Amygdala (tissue), 56 donors: ENCODE data around the gene GALNT9.
A peak's percentile ranks its signal among the peaks of the same experiment; 100 is the strongest.
"Not testable (repeated sequence)": the region's sequence is repeated elsewhere in the genome, so short reads cannot be mapped to it uniquely, and the experiment has no call there.

Source experiments
- DNase-seq, 56 donors: peaks; one replicate each; lab custom pipeline; 2025; lab: John Stamatoyannopoulos, UW

The GALNT9 gene

DNA sequence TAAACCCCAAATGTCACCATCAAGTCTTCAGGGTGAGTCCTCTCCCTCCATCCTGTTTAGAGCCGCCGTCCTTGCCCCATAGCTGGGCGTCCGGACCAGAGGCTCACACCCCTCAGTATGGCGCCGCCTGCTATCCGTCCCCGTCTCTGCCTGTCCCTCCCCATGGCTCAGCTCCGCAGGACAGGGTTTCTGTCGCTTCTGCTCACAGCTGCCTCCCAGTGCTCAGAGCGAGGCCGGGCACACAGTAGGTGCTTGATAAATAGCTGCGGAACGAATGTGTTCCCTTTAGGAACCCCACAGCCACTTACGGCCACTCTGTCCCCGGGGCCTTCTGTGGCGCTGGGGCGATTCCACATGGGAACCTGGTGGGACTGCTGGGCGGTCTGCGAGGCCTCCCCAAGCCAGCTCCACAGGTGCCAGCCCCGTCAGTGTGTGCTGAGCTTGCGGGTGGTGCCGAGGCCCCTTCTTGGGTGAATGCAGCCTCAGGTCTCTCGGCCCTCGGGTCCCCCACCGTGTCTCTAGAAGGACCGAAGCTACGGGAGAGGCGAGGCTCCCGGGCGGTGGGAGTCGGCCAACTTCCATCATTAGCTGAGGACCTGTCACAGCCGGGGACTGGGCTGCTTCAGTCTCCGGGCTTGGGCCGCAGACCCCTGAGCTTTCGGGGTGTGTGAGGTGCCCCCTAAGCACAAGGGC lies 122.2 kb downstream of the GALNT9 start:
- DNase-seq, result no peak

DNA sequence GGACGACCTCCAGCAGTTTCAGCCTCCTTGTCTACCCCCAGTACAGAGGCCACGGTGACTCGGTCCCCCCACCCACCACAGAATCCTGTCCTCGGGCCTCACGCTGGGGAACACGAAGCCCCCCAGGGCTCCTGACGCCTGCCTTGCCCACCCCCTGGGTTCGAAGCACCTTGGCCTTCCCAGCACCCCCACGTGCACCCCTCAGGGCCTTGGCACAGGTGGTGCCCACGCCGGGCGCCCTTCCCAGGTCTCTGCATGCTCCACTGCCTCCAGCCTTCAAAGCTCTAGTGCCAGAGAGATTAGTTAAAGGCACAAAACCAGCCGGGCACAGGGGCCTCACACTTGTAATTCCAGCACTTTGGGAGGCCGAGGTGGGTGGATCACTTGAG lies 123.3 kb downstream of the GALNT9 start:
- DNase-seq, result peak in 12 of 56 donors; percentile 8 to 62 (median 33)

DNA sequence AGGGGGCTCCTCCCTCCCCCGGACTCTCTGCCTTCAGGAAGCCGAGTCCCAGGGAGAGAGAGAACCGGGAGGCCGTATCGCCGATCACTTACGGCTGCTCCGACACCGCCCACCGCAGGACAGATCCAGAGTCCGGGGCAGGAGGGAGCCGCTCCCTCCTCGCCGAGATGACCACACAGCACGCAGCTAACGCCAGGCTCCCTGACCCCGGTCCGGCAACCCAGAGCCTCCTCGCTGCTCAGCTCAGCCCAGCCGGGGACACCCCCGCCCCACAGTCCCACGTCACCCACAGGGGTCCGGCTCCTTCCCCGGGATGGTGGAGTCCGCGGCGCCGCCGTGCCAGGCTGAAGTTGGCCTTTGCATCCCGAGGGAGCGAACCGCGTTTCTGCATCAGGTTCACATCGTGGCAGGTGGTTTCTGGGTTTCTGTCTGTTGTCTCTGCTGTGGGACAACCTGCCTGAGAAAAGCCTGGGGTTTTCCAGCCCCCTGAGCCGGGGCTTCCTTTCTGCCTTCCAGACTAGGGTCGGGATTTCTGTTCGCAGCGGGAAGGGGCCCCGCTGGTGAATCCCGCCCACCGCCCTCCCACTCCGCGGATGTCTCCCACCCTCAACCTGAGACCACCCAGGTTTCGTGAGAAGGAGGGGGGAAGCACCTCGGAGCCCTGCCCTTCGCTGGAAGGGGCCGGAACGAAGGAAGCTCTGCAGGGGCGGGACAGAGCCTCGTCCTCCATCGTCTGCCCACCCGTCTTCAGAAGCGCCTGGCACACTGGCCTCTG lies 123.9 kb downstream of the GALNT9 start:
- DNase-seq, result no peak

DNA sequence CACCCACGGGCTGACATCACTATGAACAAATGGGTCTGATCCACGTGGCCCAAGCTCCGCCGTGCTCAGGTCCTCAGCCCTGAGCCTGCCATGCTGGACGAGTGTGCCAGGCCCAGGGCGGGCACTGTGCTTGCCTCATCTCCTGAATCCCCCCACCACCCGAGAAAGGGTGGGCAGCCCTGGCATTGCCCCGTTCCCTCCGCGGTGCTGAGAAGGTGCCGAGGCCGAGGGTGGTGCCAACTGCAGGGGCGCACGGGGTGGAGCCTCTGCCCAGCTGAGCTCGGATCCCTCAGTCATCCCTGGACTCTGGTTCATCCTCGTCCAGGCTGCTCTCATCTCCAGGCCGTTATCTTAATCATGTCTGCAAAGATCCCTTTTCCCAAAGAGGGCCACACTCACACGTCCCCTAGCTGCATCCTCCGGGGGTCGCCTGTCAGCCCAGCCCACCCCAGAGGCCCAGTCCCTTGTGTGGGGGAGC lies 124.6 kb downstream of the GALNT9 start:
- DNase-seq, result no peak

DNA sequence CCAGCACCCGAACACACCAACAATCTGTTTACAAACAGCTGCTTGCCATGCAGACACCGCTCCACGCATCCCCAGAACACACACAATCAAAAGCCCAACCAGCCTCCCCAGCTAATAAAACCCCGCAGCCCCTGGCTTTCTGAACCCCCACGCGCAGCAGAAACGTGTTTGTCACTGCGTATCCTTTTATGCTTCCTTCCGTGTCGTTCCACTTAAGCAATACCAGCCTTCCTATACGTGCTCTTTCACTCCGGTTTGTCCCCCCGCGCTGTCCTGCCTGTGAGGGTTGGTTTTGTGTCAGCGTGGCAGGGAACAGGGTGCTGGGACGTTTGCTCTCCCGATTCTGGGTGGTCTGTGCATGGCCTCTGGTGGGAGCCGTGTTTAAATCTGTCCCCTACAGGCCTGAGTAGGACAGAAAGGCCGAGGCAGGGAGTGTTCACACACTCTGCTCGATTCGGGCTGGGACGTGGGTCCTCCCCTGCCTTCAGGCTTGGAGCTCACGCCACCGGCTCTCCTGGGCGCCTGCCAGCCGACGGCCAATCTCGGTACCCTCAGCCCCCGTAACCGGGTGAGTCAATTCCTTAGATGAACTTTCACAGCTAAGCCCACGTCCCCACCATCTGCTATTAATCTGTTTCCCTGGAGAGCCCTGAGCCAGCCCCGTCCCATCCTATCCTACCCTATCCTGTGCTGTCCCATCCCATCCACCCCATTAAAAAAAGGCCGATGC lies 125.2 kb downstream of the GALNT9 start:
- DNase-seq, result no peak

DNA sequence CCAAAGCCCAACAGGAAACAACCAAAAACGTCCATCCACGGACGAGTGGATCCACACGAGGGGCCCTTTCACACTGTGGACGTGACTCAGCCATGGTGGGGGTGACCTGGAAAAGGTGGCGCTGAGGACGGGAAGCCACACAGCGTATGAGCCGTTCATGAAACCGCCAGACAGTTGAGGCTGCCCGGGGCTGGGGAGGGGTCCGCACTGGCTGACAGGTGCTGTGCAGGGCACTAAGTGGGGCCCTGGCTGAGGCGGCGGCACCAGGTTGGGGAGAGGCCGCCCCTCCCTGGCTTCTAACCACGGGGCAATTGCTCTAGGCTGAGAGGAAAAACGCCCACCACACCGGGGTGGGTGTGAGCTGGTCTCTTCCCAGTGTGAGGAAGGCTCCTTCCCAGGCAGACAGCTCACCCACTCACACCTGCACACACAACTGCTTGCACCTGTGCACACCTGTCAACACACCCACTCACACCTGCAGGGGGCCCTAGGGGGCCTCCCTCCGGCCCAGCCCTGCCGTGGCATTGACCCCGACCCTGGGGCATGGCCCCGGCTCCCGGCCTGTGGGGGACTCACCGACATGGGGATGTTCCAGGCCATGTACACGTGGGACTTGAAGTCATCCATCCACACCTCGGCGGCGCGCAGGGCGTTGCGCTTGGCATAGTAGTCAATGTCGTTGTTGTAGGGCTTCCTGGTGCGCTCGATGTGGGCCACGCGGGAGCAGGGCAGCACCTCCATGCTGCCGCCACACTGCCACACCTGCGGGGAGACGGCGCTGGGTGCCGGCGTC lies 126.3 kb downstream of the GALNT9 start:
- no peak for DNase-seq

DNA sequence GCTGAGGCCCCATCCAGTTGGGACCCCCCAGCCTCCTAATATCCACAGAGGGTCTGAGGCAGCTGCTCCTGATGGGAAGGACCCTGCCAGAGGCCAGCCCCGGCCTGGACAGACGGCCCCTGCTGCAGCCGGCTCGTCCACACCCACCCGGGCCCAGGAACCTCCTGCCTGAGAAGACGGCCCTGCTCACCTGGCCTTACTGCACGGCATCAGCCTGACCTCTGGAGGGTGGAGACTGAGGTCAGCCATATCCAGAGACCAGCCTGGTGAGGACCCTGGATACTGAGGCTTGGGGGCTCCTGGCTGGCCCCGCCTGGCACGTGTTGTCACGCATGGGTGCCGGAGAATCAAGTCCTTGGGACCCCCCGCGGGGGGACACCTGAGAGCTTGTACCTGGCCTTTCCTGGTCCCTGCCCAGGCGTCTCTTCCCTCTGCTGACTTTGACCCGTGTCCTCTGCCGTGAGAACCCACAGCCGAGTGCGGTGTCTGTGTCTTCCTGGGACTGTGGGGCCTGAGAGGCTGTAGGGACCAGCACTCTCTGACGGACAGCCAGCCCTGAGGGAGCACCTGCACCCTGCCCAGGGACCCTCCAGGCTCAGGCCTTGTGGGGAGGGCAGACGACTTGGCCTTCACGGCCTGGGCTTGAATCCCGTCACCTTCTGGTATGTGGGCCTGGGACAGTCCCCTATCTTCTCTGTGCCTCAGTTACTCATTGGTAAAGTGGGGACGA lies 127.8 kb downstream of the GALNT9 start:
- DNase-seq, result no peak

DNA sequence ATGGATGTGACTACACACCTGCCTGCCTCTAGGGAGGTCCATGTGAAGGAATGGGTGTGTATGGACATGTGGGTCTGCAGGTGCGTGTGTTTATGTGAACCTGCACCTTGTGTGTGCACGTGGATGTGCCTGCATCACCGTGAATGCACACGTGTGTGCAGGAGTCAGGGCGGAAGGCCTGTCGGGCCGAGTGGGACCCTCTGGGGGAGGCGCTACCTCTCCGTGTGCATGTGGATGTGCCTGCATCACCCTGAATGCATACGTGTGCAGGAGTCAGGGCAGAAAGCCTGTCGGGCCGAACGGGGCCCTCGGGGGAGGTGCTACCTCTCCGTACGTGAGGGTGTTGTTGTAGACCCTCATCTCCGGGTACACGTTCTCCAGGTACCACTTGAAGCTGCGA lies 128.6 kb downstream of the GALNT9 start:
- no peak for DNase-seq

DNA sequence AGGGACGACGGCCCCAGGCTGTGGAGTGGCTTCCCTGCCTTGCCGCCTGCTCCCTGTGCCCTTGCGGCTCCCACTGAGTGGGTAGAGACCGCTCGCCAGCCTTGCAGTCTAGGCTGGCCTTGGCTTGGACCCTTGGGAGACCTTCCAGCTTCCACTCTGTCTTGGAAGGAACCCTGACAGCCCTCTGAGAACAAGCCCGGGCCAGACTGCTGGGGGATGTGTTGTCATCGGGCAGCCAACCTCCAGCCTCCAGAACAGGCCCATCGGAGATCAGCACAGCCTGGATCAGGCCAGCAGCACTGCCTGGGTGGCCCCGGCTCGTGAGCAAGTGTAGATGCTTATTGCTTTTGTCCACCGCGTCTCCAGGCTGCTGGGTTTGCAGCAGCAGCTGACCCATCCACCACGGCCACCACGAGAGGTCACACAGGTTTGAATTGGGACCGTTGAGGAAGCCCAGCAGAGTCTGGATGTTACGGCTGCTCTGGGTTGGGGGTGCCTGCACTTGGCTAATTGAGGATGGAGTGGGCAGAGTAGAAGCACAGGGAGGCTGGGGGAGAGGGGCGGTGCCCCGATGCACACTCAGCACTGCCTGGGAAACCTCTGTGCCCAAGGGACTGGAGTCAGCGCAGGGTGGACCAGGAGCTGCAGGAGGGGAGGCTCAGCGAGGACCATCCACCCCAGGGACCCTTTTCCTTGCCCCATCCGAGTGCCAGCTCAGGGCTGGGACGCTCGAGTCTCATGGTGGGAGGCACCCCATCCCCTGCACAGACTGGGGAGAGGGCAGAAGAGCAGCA lies 129.7 kb downstream of the GALNT9 start:
- DNase-seq, result peak in 7 of 56 donors; percentile 27 to 58 (median 35)

DNA sequence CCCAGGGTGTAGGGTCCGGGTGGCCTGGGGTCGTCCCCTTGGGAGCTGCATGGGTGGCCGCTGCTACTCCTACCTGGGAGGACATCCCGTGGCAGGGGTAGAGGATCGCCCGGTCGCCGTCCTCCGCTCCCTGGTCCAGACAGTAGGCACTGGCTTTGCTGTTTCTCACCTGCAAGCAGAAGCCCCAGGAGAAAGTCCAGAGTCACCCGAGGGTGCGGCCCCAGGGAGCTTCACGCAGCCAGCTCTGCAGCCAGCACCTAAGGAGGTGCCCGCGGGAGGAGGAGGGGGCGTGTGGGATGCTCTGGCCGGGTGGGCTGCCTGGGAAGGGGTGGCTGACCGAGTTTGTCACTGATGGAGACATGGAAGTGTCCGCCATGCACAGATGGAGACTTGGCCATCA lies 130.3 kb downstream of the GALNT9 start:
- no peak for DNase-seq

DNA sequence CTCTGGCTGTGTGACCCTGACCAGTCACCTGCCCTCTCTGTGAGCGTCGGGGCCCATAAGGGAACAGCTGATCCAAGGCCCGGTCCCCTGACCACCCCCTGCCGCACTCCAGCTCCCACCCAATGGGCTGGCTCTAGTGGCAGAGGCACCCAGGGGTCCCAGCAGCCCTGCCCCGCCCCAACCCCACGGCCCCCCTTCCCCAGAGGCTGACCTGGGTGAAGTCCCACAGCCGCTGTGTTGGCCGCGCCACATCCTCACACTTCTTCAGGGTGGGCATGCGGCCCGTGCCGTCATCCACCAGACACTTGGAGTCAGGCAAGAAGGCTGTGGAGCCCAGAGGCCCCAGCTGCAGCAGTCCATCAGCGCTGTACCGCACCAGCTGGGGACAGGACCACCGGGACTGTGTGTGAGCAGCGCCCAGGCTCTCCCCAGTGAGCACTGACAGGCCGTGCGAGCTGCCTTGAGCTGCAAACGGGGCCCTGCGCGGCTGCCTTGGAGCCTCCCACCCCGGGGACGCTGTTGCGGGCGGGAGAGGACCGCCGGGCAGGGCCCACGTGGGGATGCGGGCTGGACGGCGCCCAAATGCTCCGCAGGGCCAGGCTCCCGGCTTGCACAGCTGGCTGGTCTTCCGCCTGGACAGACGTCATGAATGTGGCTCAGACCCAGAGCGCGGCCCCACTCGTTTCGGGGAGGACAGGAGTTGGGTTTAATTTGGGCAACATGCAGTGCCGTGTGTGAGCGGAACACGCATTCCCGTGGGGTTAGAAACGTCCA lies 131.6 kb downstream of the GALNT9 start:
- DNase-seq, result peak in 17 of 56 donors; percentile 12 to 66 (median 38)

DNA sequence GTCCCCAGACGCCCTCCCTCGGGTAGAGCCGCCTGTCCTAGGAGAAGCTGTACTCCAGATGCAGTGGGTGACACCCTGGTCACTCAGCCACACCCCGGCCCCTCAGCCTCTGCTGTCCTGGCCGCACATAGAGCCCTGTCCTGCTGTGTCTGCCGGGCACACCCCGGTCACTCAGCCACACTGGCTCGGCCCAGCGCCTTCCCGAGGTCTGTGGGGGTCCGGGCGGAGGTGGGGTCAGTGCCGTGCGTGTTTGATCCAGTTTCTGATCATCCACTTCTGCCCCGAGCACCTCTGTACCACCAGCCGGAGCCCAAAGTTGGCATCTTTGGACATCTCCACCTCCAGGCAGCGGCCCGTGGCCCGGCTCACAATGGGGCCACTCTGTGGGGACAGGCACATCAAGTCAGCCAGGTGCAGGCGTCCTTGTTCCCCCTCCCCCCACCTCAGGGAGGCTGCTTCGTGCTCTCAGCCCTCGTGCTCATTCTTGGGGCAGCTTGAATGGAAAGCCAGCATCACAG lies 132.5 kb downstream of the GALNT9 start:
- no peak for DNase-seq

DNA sequence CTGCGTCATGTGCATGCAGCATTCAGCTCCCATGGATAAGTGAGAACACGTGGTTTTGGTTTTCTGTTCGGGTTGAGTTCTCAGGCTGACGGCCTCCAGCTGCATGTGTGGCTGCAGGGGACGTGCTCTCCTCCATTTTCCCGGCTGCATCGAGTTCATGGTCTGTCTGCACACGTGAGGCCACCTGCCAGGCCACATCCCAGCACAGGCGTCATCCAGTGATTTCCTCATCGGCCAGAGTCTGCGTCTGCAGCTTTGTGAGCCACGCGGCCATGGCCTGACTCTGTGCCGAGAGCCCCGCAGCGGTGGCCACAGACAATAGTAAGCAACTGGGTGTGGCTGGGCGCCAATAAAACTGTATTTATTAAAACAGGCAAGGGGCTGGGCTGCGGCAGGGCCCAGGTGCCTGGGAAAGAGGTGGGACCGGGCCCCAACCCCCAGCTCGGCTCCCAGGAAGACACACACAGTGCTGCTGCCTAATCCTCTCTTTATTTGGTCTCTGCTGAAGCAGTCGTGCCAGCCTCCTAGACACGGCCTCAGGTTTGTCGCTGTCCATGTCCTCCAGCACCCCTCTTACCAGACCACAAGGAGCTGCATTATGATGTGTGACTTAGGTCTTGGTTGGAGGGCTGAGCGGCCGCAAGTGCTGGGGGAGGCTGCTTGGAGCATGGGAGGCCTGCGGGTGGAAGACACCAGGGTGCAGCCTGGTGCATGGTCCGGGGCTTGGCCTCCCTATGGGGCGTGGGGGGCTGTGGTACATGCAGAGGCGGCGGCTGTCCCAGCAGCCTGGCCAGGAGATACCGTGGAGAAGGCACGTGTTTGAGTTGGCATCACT lies 133.1 kb downstream of the GALNT9 start:
- DNase-seq, result no peak

DNA sequence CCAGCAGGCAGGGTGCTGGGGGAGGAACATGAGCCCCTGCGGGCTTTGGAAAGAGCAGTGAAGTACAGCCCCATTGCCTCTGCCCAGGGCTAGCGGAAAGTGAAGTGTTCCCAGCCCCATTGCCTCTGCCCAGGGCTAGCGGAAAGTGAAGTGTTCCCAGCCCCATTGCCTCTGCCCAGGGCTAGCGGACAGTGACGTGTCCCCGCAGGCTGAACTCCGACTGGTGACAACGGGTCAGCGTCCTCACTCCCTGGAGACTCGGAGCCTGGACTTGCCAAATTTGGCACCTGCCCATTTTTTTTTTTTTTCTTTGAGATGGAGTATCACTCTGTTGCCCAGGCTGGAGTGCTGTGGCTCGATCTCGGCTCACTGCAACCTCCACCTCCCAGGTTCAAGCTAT lies 134.1 kb downstream of the GALNT9 start:
- DNase-seq, result not testable (repeated sequence)

DNA sequence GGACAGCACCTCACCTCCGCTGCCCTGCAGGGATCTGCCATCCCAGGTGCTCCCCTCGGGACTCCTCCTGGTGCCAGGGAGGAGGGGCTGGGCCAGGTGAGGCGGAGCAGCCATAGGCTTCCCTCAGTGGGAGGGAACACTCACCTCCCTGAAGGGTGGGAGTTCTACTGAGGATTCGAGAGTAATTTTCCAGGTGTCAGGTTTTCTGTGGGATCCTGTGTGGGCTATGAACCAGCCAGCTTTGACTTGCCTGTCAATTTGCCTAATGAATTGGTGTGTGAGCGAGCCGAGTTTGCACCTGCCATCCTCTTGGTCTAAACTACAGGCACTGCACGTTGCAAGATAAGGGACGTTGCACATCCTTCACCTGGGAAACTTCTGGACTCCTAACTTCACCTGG lies 134.8 kb downstream of the GALNT9 start:
- no peak for DNase-seq

DNA sequence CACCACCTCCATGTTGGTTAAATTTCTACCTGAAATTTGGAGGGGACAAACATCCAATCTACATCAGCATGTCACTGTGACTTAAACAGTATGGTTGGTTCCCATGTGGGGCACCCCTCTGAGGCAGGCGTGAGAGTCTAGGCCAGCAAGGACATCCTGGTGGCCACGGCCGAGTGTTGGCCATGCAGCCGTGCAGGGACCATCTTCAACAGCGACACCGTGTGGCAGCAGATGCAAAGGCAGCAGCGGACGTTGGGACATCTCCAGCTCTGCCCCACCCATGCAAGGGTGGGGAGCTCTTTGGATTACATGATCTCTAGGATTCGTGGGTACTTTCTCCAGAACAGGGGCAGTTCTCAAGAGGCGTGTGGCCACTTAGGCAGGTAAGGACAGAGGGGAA lies 135.3 kb downstream of the GALNT9 start:
- DNase-seq, result no peak
